GM10266 (cell line): Measurements from ENCODE around the gene KIAA0232.

Experiments
- DNase-seq: peaks from one replicate; pipeline ENCODE4 v3.0.0; 2012; ENCODE audit errors: extremely low spot score
- TF ChIP-seq, protein P1 (sequence below): IDR thresholded peaks from 2 replicates; pipeline ENCODE4 v1.5.1; 2012; ENCODE audit warnings: mild to moderate bottlenecking, low read depth; ENCODE audit not compliant: control insufficient read depth, insufficient read depth; ENCODE audit errors: missing control alignments

The KIAA0232 gene

DNA sequence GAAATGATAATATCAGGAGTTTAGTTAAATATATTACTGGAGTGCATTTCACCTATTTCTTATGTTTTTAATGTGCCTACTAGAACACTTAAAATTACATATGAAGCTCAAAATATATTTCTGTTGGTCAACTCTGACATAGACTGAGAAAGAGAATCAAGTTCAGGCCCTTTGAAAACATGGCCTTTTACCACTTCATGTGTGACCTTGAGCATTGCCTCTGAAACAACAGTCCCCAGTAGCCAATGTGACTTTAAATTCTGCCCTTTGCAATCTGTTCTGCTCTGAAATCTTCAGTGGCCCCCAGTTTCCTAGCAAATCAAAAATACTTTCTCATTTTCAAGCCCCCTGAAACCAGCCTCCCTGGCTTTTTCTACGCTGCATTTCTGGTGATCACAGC lies 77.0 kb downstream of the KIAA0232 start:
- TF ChIP-seq, protein P1, sequence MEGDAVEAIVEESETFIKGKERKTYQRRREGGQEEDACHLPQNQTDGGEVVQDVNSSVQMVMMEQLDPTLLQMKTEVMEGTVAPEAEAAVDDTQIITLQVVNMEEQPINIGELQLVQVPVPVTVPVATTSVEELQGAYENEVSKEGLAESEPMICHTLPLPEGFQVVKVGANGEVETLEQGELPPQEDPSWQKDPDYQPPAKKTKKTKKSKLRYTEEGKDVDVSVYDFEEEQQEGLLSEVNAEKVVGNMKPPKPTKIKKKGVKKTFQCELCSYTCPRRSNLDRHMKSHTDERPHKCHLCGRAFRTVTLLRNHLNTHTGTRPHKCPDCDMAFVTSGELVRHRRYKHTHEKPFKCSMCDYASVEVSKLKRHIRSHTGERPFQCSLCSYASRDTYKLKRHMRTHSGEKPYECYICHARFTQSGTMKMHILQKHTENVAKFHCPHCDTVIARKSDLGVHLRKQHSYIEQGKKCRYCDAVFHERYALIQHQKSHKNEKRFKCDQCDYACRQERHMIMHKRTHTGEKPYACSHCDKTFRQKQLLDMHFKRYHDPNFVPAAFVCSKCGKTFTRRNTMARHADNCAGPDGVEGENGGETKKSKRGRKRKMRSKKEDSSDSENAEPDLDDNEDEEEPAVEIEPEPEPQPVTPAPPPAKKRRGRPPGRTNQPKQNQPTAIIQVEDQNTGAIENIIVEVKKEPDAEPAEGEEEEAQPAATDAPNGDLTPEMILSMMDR: no peak
- no peak for DNase-seq

DNA sequence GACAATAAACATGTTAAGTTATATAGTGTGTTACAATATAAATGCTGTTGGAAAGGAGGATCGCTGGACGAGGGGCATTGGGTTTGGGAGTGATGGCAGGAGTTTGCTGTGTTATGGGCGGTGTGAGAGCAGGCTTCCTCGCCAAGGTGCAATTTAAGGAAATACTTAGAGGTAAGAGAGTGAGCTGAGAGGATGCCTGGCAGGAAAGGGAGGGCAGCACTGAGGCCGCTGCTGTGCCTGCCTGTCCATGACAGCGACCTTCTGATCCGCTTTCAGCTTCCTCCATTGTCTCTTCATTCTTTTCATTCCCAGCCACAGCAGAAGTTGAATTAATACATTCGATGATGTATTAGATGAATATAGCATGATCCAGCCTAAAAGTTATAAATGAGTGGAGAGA lies 85.9 kb downstream of the KIAA0232 start:
- TF ChIP-seq, protein P1: no peak

DNA sequence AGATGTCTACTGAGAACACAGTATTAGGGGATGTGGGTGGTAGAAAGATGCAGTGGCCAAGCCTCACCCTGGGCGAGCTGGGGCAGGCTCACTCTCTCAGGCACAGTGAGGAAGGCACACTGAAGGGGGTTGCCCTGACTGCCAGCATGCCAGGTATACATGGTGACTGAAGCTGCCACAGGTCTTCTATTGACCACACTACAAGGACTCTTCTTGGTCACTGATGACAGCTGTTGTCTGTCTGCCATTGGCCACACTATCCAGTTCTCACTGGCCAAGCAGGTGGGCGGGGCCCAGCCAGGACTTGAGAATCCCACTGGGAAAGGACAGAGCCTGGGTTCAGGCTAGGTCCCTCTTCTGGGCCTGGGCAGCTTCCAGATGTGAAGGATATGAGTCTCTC lies 87.4 kb downstream of the KIAA0232 start:
- TF ChIP-seq, protein P1: no peak

More for the DNA sequence above, 85.9 kb downstream of the KIAA0232 start:
- DNase-seq: no peak

DNA sequence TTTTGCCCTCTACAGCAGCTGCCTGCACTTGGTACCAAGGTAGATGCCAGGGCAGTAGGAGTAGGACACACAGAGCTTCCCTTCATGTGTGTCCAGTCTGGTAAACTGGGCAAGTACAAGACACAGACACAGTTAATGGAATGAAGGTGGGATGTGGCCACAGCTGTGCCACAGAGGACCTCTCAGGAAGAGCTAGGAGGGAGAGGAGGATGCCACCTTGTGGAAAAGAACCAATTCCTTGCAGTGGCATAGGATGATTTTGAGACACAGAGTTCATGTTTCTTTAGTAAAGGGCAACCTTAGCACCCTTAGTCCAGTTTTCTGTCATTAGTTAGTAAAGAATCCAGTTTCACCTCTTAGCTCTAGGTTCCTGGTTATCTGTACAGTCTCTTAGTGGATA lies 90.8 kb downstream of the KIAA0232 start:
- TF ChIP-seq, protein P1: peak; percentile 20
- no peak for DNase-seq

More for the DNA sequence above, 87.4 kb downstream of the KIAA0232 start:
- DNase-seq: no peak

DNA sequence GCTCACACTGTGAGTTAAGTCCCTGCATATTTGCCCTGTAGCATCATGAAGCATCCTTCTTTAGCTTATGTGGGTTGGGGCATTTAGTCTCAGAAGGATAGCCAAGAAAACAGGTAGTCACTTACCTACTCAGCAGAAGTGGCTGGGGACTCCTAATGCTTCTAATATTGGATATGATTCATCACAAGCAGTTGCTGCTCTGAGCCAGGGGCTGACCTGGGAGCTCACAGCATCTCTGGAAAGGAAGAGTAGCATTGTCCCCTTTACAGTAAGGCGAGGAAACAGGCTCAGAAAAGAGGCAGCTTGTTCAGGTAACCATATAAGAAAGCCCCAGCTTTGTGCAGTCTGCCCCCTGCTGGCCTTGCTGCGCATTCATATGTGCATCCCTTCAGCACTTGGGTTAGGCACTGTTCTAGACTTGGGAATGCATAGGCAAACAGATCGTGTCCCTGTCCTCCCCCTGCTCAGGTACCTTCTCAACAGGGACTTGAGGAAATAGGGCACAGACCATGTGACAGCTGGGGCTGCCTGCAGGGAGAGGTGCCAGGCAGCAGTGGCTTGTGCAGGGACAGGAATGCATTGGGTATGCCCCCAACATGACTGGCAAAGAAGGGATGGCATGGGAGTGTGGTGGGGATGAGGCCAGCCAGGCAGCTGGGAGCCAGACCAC lies 91.4 kb downstream of the KIAA0232 start:
- TF ChIP-seq, protein P1: peak; percentile 89
- peak; percentile 69 for DNase-seq

DNA sequence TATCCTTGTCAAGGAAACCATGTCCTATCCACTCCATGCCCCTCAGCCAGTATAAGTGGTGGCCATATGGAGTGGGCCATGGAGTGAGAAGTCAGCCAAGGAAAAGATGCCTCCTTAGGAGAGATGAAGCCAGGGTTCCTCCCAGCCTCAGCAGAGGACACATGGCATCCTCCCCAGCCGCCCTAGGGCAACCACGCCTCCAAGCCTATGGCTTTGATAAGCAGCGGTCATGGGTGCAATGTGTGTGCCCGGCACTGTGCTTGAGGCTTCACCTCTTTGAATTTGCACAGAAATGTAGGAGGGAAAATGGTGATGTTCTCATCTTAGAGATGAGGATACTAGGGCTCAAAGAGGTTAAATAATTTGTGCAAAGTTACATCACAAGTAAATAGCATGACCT lies 92.5 kb downstream of the KIAA0232 start:
- no peak for DNase-seq
- TF ChIP-seq, protein P1: no peak

DNA sequence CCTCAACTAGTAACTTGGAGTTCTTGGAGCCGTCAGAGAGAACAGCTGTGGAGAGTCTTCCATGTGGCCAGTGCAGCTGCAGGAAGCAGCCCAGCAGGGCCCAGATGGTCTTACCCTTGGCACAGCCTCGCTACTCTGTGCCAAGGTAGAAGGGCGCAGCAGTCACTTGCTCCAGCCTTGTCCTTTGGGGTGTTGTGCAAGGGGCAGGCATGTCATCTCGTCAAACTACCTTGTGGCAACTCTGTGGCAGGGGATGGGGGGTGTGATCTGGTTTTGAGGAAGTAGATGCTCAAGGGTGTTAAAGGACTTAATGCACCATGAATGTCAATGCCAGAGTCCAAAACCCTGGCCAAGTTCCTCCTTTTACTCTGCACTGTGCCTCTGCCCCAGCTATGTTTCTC lies 92.9 kb downstream of the KIAA0232 start:
- no peak for DNase-seq
- TF ChIP-seq, protein P1: no peak
